IgD-negative memory B cell (primary cell): ENCODE data around the gene CREB3L2. TPM values are rescaled to one million over a fixed set of nuclear protein-coding genes. Genes with fewer than 3 reads are reported as not detected.

Experiments
- H3K27ac Mint-ChIP-seq, 3 donors: one replicate each; pipeline ENCODE4 v1.8.0; 2020 to 2022; ENCODE audit warnings: mild to moderate bottlenecking in 3 of 3, mixed read lengths in 3 of 3, moderate library complexity in 1 of 3
- H3K27me3 Mint-ChIP-seq: one replicate; pipeline ENCODE4 v1.8.0; 2021; ENCODE audit warnings: mixed read lengths
- H3K36me3 Mint-ChIP-seq: one replicate; pipeline ENCODE4 v1.8.0; 2020; ENCODE audit warnings: mild to moderate bottlenecking, mixed read lengths
- H3K4me1 Mint-ChIP-seq, 3 donors: one replicate each; pipeline ENCODE4 v1.8.0; 2020 to 2022; ENCODE audit warnings: mixed read lengths in 3 of 3, mild to moderate bottlenecking in 1 of 3
- H3K4me3 Mint-ChIP-seq, 4 donors: one replicate each; pipeline ENCODE4 v1.8.0; 2020 to 2022; ENCODE audit warnings: mild to moderate bottlenecking in 4 of 4, mixed read lengths in 4 of 4, moderate library complexity in 3 of 4
- H3K9me3 Mint-ChIP-seq, 3 donors: one replicate each; pipeline ENCODE4 v1.8.0; 2020 to 2021; ENCODE audit warnings: mixed read lengths in 3 of 3, mild to moderate bottlenecking in 1 of 3
- polyA plus RNA-seq: library from polyadenylated mRNA; unstranded; fragments of 300-500 nt; fragmentation: Illumina TruSeq; gene quantifications from one replicate; pipeline ENCODE4 v1.2.3, GENCODE V29; 2021

The CREB3L2 gene
- polyA plus RNA-seq, 1 donor from 2014 or later = 4.9 TPM

DNA sequence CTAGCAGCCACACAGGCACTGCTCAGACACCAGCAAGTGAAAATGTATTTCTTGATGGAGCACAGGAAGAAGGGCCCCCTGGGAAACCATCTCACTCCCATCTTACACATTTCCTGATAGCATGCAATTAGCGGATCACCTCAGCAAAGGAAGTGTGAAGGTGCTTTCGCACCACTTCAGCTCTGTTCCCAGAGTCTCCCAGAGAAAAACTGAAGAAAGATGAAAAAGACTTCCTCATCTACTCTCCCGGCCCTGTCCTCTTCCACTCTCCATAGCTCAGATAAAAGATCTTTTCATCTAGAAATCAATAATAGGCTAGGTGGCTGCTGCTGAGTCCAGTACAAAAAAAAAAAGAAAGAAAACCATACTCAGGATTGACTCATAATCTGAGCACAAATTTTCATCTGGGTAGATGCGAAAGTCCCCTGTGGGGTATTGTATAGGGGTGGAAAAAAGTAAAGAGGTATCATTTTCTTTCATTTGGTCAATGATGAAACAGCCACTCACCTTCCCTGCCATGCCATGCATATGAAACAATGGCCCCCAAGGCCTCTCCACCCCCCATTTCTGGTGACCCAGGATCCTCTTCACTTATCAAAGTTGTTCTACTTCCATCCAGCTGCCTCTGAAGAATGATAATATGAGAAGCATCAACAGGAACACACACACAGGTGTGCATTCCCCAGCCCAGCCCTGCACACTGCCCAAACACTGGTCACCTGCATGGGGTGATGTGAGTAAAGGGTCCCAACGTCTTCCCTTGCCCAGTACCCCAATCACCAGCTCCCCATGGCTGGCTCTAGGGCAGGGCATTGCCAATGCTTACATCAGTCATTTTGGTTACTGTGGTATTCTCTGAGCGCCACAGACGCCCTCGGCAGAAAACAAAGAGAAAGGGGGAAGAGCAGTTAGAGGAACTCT, 106.3 kb downstream of the CREB3L2 start:
- H3K4me1 Mint-ChIP-seq = peaks cover 13 to 15% (median 14%) of the 10 kb centered on the region in 3 donors
- H3K9me3 Mint-ChIP-seq = no peaks in the 10 kb centered on the region
- H3K27me3 Mint-ChIP-seq = no peaks in the 10 kb centered on the region
- peak overlapping the region in 2 of 3 donors; percentile 3 to 89 for H3K27ac Mint-ChIP-seq
- peaks cover 6% of the 10 kb centered on the region for H3K36me3 Mint-ChIP-seq
- H3K4me3 Mint-ChIP-seq = no peak overlapping the region

DNA sequence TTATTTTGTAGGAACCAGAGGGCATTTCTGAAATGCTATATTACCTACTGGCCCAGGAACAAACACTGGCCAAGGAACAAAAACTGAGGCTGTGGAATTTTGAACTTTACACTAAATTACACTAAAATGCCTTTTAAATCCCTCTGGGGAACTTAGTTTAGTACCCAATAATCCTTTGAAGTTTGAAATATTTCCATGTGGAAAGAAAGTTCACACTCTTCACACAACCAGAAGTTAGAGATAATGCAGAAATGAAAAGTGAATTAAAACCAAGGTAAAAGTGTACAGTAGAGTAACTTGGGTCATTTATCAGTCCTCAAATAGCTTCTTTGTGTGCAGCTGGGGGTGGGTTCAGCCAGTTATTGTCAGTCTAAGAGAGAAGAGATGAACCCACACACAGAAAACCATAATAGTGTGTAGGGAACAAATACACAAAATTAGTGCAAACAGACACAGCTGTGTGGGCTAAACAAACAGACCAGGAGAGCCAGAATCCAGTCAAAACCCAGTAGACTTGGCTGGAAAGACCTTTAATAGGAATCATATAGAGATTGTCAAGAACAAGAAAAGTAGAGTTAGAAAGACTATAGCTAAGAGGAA, 108.6 kb downstream of the CREB3L2 start:
- Mint-ChIP-seq H3K27me3 (no peaks in the 10 kb centered on the region), H3K4me1 (peaks cover 3 to 6% (median 3%) of the 10 kb centered on the region in 3 donors), H3K27ac (no peak overlapping the region), H3K9me3 (no peaks in the 10 kb centered on the region), H3K36me3 (peaks cover 7% of the 10 kb centered on the region), H3K4me3 (no peak overlapping the region)

DNA sequence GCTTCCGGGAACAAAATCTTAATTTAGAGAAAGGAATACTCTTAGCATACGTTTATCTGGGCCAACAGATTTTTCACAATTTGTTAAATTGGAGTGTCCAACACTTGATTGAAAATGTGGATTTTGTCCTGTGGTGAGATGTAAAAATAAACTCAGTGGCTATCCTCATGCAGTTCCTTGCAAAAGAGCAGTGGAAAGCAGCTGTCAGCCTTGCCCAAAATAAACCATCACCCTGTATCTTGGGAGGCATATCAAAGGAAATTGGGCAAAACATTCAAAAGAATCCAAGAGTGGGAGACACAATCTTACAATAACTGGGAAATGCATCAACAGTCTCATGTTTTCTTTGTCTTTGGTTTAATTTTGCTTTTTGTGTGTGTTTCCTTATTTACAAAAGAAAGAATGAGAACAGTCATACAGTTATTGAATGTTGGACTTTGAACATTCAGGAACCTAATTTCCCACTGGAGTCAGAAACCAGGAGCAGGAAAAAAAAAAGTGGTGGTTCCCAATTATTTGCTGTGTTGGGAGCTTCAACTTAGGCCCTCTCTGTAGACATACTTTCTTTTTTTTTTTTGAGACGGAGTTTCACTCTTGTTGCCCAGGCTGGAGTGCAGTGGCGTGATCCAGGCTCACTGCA, 110.8 kb downstream of the CREB3L2 start:
- H3K27ac Mint-ChIP-seq = no peak overlapping the region
- H3K36me3 Mint-ChIP-seq = peaks cover 9% of the 10 kb centered on the region
- no peaks in the 10 kb centered on the region for H3K27me3 Mint-ChIP-seq
- H3K4me1 Mint-ChIP-seq = no peaks in the 10 kb centered on the region
- no peaks in the 10 kb centered on the region for H3K9me3 Mint-ChIP-seq
- no peak overlapping the region for H3K4me3 Mint-ChIP-seq

DNA sequence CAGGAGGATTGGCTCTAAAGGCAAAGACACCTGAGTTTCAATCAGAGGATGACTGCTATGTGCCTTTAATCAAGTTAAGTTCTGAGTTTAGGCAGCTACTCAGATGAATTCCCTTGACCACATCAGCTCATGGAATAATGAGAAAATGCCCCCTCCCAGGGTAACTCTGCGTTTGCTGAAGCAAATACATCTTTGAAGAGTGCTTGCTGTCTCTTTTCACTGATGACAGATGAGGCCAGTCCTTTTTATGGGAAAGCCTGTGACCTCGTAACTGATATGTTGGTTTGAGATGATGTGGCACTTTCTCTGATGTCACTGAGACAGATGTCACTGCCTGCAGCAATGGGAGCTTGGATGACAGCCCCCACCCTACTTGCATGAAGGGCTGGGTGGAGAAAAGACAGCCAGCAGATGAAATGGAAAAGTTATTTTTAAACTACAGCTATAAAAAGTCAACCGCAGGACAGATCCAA, 111.4 kb downstream of the CREB3L2 start:
- Mint-ChIP-seq H3K27me3 (no peaks in the 10 kb centered on the region), H3K36me3 (peaks cover 11% of the 10 kb centered on the region), H3K4me1 (no peaks in the 10 kb centered on the region), H3K4me3 (no peak overlapping the region), H3K9me3 (no peaks in the 10 kb centered on the region), H3K27ac (no peak overlapping the region)

DNA sequence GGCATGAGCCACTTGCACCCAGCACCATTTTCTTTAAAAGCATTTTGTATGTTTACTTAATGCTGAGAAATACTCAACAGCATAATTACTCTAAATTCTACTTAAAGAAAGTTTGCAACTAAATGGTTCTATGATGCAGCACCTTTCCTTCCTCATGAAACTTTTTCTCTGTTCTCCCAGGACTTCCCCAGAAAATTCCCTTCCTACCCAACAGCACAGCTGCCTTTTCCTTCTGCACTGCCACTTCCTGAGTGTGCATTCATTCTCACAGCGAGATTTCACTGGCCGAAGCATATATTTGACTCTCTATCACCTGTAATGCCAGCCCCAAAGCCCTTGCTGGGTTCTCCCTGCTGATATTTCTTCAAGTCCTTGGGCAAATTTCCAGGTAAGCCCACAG, 113.6 kb downstream of the CREB3L2 start:
- peak overlapping the region in 1 of 3 donors; percentile 8 for H3K27ac Mint-ChIP-seq
- peaks cover 11% of the 10 kb centered on the region for H3K36me3 Mint-ChIP-seq
- H3K9me3 Mint-ChIP-seq = no peaks in the 10 kb centered on the region
- H3K27me3 Mint-ChIP-seq = no peaks in the 10 kb centered on the region
- H3K4me1 Mint-ChIP-seq = no peaks in the 10 kb centered on the region
- no peak overlapping the region for H3K4me3 Mint-ChIP-seq

DNA sequence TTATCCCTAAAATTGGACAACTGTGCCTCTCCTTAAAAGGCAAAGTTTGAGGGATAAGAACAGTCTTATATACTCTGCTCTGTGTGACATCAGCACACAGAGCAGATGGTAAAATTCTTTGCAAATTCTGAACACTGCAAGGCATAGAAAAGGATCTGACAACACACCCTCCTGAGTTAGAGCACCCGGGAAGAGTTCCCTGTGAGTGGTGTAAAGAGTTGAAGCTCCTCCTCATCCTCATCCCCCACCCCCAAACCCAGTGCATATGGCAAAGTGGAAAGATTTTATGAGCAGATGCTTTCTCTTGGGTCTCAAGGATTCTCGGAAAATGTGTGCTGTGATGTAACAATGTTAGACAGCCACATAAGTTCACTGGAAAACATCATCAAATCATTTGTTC, 115.1 kb downstream of the CREB3L2 start:
- Mint-ChIP-seq H3K9me3 (no peaks in the 10 kb centered on the region), H3K27ac (no peak overlapping the region), H3K36me3 (peaks cover 19% of the 10 kb centered on the region), H3K4me3 (no peak overlapping the region), H3K27me3 (no peaks in the 10 kb centered on the region), H3K4me1 (no peaks in the 10 kb centered on the region)

DNA sequence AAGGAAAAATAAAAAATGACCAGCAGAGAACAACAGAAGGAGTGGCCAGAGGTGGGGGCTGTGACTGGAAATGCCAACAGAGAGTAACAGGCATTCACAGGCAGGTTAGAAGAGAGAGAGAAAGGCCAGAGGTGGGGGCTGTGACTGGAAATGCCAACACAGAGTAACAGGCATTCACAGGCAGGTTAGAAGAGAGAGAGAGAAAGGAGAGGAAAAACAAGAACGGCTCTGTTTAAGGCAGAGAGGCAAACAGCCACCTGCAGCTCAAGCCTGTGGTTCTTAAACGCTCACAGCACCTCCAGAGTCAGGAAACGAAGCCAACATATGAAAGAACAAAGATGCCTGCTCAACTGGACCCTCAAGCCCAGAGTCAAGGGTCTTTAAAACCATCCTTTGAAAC, 115.6 kb downstream of the CREB3L2 start:
- Mint-ChIP-seq H3K9me3 (no peaks in the 10 kb centered on the region), H3K36me3 (peaks cover 22% of the 10 kb centered on the region), H3K4me1 (no peaks in the 10 kb centered on the region), H3K27ac (no peak overlapping the region), H3K27me3 (no peaks in the 10 kb centered on the region), H3K4me3 (no peak overlapping the region)

DNA sequence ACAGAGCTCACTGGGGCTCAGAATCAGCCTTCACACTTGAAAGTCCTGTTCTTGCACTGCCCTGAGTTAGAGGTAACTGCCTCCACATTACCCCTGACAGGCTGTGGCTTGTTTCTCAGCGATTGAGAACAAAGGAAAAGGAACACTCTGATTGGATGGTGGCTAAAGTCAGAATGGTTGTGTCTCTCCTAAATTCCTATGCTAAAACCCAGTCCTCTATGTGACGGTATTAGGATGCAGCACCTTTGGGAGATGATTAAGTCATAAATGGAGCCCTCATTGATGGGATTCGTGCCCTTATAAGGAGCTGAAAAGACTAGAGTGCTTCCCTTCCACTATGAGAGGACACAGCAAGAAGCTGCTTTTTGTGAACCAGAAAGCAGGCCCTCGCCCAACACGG, 116.2 kb downstream of the CREB3L2 start:
- H3K27me3 Mint-ChIP-seq = no peaks in the 10 kb centered on the region
- H3K4me1 Mint-ChIP-seq = no peaks in the 10 kb centered on the region
- no peak overlapping the region for H3K4me3 Mint-ChIP-seq
- H3K9me3 Mint-ChIP-seq = no peaks in the 10 kb centered on the region
- no peak overlapping the region for H3K27ac Mint-ChIP-seq
- peaks cover 20% of the 10 kb centered on the region for H3K36me3 Mint-ChIP-seq

DNA sequence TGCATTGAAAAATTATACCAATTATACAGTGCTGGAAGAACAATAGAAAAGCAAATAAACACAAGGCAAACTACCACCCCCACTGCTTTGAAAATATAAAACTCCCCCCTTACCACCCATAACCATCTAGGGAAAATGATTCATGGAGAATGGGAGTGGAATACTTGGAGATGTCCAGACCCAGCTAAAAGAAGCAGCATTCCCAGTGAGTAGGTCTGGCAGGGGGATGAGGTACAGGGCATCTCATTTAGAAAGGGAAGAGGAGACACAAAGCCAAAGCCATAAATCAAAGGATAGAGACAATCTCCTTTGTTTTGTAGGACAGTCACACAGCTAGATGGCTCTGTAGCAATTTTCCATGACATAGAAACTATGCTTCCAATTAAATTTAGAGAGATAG, 119.1 kb downstream of the CREB3L2 start:
- Mint-ChIP-seq H3K27me3 (no peaks in the 10 kb centered on the region), H3K9me3 (no peaks in the 10 kb centered on the region), H3K4me3 (no peak overlapping the region), H3K4me1 (no peaks in the 10 kb centered on the region), H3K36me3 (peaks cover 22% of the 10 kb centered on the region), H3K27ac (no peak overlapping the region)

DNA sequence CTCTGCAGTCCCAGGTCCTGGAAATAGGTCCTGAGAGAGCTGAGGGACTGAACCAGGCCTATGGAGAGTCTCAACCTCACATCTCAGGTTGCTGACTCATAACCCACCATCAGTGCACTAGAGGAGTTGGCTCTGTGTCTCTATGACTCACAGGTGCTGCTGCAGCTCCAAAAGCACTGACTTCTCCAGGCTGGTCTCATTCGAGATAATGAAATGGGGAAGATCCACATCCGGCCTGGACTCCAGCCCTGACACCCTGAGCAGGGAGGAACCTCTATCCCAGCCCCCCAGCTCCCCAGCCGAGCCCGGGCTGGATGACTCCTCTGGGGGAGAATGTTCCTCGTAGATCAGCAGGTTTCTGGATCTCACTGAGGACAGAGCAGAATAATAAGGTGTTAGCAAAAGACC, 119.6 kb downstream of the CREB3L2 start:
- Mint-ChIP-seq H3K4me1 (no peaks in the 10 kb centered on the region), H3K27me3 (no peaks in the 10 kb centered on the region), H3K4me3 (peak overlapping the region in 1 of 4 donors; percentile 37), H3K9me3 (no peaks in the 10 kb centered on the region), H3K27ac (no peak overlapping the region), H3K36me3 (peaks cover 22% of the 10 kb centered on the region)

DNA sequence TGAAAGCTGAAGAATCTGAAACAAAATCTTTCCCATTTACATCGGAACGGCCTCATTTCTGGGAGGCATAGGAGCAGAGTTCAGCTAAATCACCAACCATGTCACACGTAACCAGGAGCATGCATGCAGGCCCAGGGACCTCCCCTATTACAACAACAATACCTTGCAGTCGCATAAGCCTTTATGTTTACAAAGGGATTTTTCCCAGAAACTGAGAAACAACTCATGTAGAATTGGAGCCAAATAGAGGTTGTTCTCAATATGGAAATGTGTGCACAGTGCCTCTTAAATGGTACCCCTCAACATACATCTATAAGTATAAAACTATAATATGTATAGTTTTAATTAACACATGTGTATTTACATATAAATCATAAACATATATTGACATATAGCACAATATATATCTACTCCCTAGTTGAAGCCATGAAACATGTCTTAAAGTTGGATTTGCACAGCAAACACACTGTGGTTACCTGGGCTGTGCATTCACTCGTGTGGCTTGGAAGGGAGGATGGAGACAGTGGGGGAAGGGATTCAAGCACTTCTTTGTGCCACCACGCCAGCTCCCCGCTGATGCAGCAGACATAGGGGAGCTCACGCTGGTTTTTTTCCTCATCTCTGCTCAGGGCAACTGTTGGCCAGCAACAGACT, 120.2 kb downstream of the CREB3L2 start:
- Mint-ChIP-seq H3K36me3 (peaks cover 22% of the 10 kb centered on the region), H3K9me3 (no peaks in the 10 kb centered on the region), H3K27me3 (no peaks in the 10 kb centered on the region), H3K4me1 (no peaks in the 10 kb centered on the region), H3K4me3 (no peak overlapping the region), H3K27ac (no peak overlapping the region)

DNA sequence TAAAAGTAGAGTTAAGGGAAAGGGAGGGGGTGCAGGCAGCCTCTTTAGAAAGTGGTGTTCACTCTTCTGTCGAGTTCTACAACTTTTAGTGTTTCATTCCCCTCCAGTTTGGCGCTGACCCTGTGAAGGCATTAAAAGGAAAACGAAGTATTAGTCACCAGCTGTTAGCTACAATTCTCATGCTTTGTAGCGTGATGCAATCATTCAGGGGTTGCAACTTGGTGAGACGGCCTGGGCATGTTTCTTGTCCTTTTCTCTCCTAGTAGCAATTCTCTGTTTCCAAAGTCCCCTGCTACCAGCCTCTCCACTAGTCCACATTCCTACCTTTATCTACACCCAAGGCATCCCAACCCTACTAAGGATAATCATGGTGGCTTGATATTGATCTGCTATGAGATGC, 121.5 kb downstream of the CREB3L2 start:
- Mint-ChIP-seq H3K27me3 (no peaks in the 10 kb centered on the region), H3K27ac (no peak overlapping the region), H3K9me3 (no peaks in the 10 kb centered on the region), H3K4me3 (no peak overlapping the region), H3K36me3 (peaks cover 18% of the 10 kb centered on the region), H3K4me1 (no peaks in the 10 kb centered on the region)

DNA sequence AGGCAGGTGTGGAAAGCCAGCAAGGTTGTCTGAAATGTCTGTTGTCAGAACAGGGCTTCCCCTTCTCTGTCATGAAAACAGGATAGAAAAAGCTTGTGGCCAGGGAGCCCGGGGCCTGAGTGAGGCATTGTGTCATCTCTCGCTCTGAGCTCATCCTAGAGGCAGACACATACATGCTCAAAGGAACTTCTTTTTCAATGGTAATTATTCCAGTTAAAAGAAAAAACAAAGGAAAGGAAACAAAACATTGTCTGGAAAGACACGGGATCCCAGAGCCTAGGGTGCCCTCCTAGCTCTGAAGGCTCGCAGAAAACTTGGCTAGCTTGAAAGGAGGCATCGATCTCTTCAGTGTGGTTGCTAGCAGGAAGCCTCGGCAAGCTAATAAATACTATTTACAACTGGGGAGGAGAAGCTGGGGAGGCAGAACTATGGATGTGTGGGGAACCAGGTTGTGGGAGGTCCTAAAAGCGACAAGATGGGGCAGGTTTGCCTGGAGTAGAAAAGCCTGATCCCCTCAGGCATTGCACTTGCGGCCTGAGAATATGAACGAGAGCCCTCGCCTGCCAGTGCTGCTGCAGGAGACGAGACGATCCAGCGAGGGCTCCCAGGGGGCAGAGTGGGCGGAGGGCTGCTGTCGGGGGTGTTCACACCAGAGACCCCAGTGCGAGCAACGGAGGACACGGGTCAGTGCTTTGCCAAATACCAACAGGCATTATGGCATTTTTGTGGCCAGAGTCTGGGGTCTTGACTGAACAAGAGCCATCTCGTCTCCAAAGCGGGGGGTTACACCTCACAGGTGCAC, 122.3 kb downstream of the CREB3L2 start:
- H3K27ac Mint-ChIP-seq = no peak overlapping the region
- no peaks in the 10 kb centered on the region for H3K4me1 Mint-ChIP-seq
- H3K4me3 Mint-ChIP-seq = no peak overlapping the region
- H3K27me3 Mint-ChIP-seq = no peaks in the 10 kb centered on the region
- H3K36me3 Mint-ChIP-seq = peaks cover 18% of the 10 kb centered on the region
- H3K9me3 Mint-ChIP-seq = no peaks in the 10 kb centered on the region

DNA sequence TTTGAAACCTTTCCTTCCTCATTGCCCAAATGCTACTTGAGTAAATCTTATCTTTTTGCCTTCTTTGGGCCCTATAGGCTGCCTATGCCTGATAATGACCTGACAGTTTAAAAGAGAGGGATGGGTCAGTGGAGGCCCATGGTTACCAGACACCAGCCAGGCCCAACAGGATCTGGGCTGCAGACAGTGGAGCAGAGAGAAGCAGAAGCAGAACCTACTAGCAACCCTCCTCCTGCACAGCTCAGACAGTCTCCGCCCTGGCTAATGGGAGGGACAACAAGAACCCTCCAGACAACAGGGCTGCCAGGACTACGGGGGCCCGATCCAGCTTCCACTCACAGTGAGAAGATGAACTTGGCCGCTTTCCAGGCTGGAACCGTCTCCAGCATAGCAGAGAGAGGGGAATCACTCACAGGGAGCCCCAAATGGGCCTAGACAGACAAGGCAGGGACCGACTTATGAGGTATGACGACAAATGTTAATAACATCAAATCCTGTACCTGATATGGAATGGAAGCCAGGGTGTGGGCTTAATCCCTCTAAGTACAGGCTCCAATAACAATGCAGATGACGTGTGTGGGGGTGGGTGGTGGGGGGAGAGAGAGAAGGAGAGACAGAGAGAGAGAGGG, 123.4 kb downstream of the CREB3L2 start:
- Mint-ChIP-seq H3K9me3 (no peaks in the 10 kb centered on the region), H3K4me1 (no peaks in the 10 kb centered on the region), H3K36me3 (peaks cover 18% of the 10 kb centered on the region), H3K27me3 (no peaks in the 10 kb centered on the region), H3K4me3 (no peak overlapping the region), H3K27ac (no peak overlapping the region)
